ENCODE results near the gene BSND.

The BSND gene

DNA sequence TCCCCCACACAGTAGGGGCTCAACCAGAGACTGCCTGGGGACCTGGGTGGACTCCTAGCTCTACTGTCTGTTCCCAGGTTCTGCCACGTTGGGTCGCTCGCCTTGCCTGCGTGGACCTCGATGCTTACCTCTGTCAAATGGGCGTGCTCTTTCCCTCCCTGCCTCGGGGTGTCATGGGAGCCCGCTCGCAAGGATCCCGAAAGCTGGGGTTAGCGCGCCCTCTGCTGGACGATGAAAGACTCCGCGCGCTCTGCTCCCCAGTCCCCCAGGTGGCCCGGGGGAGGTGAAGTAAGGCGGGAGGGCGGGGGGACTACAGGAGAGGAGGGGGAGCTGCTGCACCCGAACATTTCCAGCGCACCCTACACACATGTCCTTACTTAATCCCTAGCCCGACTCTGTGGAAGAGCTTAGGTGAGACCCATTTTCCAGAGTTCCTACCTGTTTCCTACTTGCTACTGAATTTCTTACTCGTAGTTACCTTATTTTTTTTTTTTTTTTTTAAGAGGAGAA is 2.3 kb upstream of the BSND start:
- peaks cover 22% of the 10 kb centered on the region for H3K4me1 Mint-ChIP-seq
- peaks cover 21% of the 10 kb centered on the region for H3K27me3 Mint-ChIP-seq
- H3K27ac Mint-ChIP-seq = no peak overlapping the region
- H3K9me3 Mint-ChIP-seq = no peaks in the 10 kb centered on the region
- H3K36me3 Mint-ChIP-seq = no peaks in the 10 kb centered on the region
- peak overlapping the region; percentile 44 for H3K4me3 Mint-ChIP-seq

DNA sequence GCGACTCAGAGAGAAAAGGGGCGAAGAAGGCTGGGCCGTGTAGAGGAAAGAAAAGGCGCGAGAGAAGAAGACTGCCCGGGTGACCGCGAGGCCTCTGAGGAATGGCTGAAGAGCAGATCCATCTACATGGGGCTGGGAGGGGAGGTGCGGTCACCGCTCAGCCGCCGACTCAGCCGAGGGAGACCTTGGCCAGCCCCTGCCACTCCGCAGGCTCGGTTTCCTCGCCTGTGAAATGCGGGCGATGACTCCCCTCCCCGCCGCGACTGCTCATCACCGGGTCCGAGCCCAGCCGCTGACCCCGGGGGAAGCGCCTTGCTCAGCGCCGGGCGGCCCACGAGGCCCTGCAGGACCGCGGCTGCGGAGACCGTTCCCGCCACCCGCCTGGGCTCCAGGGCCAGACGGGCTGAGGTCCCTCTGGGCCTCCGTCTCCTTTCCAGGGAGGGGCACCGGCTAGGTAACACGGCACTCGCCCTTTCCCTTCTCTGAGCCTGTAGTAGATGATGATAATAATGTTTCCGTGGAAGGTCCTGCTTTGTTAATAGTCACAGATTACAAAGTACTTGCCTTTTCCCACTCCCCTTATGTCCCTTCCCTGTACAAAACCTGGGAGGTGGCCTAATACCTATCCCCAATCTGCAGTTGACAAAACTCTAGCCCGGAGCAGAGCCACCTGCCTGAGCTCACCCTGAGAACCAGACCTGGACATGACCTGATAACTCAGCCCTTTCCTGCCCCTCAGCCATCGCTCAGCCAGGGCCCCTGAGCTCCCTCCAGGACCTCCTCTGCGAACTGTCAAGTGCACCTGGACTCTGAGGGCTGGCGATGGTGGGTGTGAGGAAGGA is 1.6 kb upstream of the BSND start:
- Mint-ChIP-seq H3K9me3 (no peaks in the 10 kb centered on the region), H3K36me3 (no peaks in the 10 kb centered on the region), H3K27me3 (peaks cover 21% of the 10 kb centered on the region), H3K27ac (no peak overlapping the region), H3K4me1 (peaks cover 22% of the 10 kb centered on the region), H3K4me3 (peak overlapping the region; percentile 44)

DNA sequence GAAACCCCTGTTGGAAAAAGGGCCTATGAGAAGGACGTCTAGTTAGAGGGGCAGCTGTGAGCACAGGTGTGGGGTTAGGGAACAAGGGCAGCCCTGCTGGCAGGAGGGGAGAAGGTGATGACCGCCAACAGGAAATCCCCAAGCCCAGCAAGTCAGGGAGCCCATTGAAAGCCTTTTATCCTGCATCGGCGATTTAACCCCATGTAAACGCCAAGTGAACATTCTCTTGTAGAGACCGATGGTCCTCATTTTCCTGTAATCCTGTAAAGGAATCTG is 1.1 kb upstream of the BSND start:
- H3K4me3 Mint-ChIP-seq = no peak overlapping the region
- peaks cover 22% of the 10 kb centered on the region for H3K4me1 Mint-ChIP-seq

DNA sequence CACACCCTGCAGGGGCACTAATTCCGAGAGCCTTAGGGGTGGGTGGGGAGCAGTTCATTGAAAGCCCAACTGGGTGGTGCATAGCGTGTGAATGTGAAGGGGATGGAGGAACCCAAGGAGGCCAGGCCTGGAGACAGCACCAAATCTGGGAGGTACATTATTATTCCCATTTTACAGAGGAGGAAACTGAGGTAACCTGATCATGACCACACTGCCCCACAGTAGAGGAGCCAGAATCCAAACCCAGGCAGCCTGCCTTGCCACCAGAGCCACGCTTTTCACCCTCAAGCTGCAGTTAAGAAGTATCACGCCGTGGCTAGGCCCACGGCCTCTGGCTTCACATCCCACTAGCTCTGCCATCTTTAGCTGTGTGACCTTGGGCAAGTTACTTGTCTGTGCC is 633 bp upstream of the BSND start:
- no peak overlapping the region for H3K27ac Mint-ChIP-seq
- H3K4me1 Mint-ChIP-seq = peaks cover 22% of the 10 kb centered on the region
- H3K4me3 Mint-ChIP-seq = no peak overlapping the region
- peaks cover 21% of the 10 kb centered on the region for H3K27me3 Mint-ChIP-seq
- H3K36me3 Mint-ChIP-seq = no peaks in the 10 kb centered on the region
- H3K9me3 Mint-ChIP-seq = no peaks in the 10 kb centered on the region

More for the DNA sequence above, 1.1 kb upstream of the BSND start:
- H3K27me3 Mint-ChIP-seq = peaks cover 21% of the 10 kb centered on the region
- no peaks in the 10 kb centered on the region for H3K9me3 Mint-ChIP-seq
- H3K27ac Mint-ChIP-seq = no peak overlapping the region
- H3K36me3 Mint-ChIP-seq = no peaks in the 10 kb centered on the region

DNA sequence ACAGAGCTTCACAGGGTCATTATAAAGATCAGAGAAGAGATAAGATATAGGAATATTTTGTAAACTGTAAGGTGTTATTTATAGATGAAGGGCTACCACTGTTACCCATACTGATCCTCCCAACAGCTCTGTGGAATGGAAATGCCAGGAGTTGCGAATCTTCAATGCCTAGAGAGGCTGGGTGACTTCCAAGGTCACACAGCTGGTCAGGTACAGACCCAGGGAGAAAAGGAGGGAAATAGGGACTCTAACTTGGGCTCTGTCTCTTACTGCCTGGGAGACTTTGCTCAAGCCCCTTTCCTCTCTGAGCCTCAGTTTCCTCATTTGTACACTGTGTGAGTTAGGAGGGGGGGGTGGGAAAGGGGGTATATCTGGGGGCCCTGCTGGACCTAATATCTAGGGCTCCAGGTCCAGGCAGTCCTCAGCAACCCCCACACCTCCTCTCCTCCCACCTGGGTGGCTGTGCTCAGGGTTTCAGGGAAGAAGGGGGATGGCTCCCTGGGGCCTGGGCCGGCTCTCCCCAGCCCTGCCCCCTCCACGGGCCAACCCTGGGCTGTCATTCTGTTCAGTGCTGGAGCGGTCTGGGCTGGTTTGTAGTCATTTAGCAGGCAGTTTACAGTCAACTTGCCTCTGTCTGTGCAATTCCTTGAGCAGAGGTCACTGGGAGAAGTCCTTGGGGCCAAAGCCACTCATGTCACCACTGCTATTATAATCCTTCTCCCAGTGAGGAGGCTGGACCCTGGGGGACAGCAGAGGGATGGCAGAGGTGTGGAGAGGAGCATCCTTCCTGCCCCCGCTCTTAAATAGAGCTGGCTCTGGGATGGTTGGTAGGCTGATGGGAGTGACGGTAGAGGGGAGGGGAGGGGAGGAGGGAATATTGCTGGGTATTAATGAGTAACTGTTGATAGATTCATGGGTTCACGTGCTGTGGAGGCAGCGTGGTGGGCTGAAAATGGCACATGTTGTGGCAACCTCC is 1.7 kb downstream of the BSND start:
- Mint-ChIP-seq H3K4me1 (peaks cover 19% of the 10 kb centered on the region), H3K4me3 (no peak overlapping the region), H3K27ac (no peak overlapping the region), H3K27me3 (peaks cover 19% of the 10 kb centered on the region), H3K36me3 (no peaks in the 10 kb centered on the region), H3K9me3 (no peaks in the 10 kb centered on the region)

DNA sequence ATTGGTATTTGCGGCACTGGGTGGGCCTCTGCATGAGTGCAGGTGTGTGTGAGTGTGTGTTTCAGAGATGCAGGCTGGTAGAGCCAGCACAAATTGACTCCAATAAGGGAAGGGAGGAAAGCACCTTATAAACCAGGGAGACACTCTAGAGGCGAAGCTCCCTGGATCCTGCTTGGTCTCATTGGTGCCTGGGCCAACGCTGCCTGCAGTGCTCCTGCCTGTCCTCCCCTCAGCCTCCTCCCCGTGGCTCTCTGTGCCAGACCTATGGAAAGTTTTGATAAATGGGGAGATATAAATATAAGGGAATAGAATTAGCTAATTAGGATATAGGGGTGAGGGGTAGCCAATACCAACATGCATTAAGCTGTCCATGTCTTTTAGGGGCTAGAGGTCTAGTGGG is 2.6 kb downstream of the BSND start:
- Mint-ChIP-seq H3K36me3 (no peaks in the 10 kb centered on the region), H3K27me3 (peaks cover 11% of the 10 kb centered on the region), H3K9me3 (no peaks in the 10 kb centered on the region), H3K4me1 (peaks cover 9% of the 10 kb centered on the region), H3K4me3 (no peak overlapping the region), H3K27ac (no peak overlapping the region)

DNA sequence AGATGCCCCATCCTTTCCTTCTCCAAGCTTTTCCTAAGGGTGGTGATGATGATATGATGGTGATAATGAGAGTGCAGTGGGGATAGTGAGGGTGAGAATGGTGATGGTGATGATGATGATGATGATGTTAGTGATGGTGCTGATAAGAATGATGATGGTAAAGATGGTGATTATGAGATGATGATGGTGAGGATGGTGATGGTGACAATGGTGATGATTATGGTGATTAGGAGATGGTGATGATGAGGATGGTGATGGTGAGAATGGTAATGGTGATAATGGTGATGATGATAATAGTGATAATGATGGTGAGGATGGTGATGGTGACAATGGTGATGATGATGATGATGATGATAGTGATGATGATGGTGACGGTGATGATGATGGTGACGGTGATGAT is 4.0 kb downstream of the BSND start:
- Mint-ChIP-seq H3K27ac (no peak overlapping the region), H3K36me3 (no peaks in the 10 kb centered on the region), H3K9me3 (no peaks in the 10 kb centered on the region), H3K4me3 (no peak overlapping the region), H3K27me3 (peaks cover 2% of the 10 kb centered on the region), H3K4me1 (no peaks in the 10 kb centered on the region)

DNA sequence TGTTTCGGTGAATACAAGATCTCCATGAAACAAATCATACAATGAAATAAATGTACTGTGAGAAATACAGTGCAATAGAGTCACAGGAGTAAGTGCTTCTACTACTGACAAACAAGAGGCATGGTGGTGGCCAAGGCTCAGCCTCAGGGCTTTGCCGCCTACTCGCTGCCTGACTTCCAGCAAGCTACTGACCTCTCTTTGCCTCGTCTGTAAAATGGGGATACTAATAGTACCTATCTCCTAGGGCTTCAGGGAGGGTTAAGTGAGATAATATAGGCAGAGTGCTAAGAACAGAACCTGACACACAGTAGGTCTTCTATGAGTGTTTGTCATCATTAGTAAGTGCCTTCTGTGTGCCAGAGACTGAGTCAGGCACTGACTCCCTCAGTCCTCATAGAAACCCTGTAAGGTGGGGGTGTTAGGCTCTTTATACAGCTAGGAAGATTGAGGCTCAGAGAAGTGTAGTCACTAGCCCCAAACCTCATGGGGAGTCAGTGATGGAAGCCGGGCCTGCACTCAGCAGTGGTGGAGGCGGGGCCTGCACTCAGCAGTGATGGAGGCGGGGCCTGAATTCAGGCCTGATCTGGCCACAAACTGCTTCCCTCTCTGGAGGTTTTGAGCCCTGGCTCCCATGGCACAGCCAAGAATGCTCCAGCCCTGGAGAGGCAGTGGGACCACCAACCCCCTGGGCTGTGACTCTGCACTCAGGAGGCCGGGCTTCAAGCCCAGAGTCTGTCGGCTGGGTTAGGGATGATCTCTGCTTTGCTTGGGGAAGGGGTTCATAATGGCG is 6.8 kb downstream of the BSND start:
- H3K27me3 Mint-ChIP-seq = no peaks in the 10 kb centered on the region
- H3K4me3 Mint-ChIP-seq = no peak overlapping the region
- H3K36me3 Mint-ChIP-seq = no peaks in the 10 kb centered on the region
- no peak overlapping the region for H3K27ac Mint-ChIP-seq
- no peaks in the 10 kb centered on the region for H3K4me1 Mint-ChIP-seq
- H3K9me3 Mint-ChIP-seq = no peaks in the 10 kb centered on the region

DNA sequence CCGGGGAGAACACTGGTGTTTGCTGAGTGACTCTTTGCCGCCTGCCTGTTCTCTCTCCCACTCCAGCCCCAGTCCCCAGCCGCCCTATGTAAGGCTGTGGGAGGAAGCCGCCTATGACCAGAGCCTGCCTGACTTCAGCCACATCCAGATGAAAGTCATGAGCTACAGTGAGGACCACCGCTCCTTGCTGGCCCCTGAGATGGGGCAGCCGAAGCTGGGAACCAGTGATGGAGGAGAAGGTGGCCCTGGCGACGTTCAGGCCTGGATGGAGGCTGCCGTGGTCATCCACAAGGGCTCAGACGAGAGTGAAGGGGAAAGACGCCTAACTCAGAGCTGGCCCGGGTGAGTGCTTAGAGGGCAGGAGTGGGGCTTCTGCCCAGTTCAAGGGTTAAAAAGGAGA is 8.2 kb downstream of the BSND start:
- H3K9me3 Mint-ChIP-seq = no peaks in the 10 kb centered on the region
- H3K36me3 Mint-ChIP-seq = no peaks in the 10 kb centered on the region
- no peaks in the 10 kb centered on the region for H3K4me1 Mint-ChIP-seq
- H3K27ac Mint-ChIP-seq = no peak overlapping the region
- no peak overlapping the region for H3K4me3 Mint-ChIP-seq
- no peaks in the 10 kb centered on the region for H3K27me3 Mint-ChIP-seq

DNA sequence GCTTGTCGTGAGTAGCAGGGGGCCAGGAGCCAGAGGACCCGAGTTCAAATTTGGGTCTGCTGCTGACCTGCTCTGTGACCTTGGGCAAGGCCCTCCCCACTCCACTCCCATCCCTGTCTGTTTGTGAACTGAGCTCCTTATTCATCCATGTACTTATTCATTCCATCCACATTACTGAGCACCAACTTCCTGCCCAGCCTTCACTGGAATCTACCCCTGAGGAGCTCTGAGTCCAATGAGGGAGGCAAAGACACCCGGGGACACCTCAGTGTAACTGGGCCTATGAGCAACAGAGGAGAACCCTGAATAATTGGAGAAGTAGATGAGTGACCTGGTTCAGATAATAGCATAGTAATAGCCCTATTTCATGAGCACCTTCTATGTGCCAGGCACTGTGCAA is 8.9 kb downstream of the BSND start:
- H3K9me3 Mint-ChIP-seq = no peaks in the 10 kb centered on the region
- no peaks in the 10 kb centered on the region for H3K4me1 Mint-ChIP-seq
- no peak overlapping the region for H3K4me3 Mint-ChIP-seq
- H3K27me3 Mint-ChIP-seq = peaks cover 2% of the 10 kb centered on the region
- no peaks in the 10 kb centered on the region for H3K36me3 Mint-ChIP-seq
- H3K27ac Mint-ChIP-seq = no peak overlapping the region

DNA sequence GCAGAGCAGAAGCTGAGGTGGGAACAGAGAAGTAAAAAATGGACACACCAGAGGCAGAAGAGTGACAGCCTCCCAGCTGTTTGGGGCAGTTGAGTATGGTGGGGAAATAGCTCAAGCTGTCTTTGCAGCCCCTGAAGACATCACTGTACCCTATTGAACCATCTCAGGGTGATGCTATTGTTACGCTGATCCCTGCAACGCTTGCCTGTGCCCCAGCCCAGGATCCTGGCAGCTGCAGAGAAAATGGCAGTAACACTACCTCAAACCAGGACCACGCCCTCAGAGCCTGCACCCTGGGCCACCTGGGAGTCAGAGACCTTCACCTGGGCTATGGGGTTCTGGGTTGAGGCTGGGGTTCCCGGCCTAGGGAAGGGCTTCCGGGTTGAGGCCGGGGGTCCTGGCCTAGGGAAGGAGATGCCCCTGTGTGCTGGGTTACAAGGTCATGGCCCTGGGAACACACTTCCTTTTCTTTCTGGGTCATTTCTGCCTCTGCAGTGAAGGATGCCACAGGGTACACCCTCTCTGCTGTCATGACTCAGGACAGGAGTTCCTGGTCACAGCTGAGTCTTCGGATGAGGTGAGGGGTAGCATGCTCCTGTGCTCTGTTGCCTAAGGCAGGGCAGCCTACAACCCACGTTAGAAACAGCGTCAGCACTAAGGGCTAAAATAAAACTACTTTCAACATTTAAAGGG is 11.6 kb downstream of the BSND start:
- H3K27me3 Mint-ChIP-seq = peaks cover 7% of the 10 kb centered on the region

DNA sequence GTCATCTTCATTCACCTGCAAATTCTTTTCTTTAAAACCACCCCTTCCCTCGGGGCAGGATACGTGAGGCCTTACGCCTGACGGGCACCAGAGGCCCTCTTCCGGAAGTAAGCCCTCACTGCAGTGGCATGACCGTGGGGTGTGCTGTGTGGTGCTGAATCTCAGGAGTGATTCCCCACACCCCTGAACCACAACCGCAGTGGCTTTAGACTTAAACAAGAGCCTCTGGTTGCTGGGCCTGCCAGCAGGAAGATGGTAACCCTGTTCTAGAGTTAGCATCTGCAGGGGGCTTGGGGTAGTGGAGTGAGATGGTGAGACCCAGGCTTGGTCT is 12.1 kb downstream of the BSND start:
- no peaks in the 10 kb centered on the region for H3K4me1 Mint-ChIP-seq
- no peak overlapping the region for H3K27ac Mint-ChIP-seq
- H3K36me3 Mint-ChIP-seq = no peaks in the 10 kb centered on the region
- no peaks in the 10 kb centered on the region for H3K9me3 Mint-ChIP-seq
- no peak overlapping the region for H3K4me3 Mint-ChIP-seq
- peaks cover 7% of the 10 kb centered on the region for H3K27me3 Mint-ChIP-seq

More for the DNA sequence above, 11.6 kb downstream of the BSND start:
- H3K4me1 Mint-ChIP-seq = no peaks in the 10 kb centered on the region
- H3K36me3 Mint-ChIP-seq = no peaks in the 10 kb centered on the region
- no peak overlapping the region for H3K27ac Mint-ChIP-seq
- H3K4me3 Mint-ChIP-seq = no peak overlapping the region
- no peaks in the 10 kb centered on the region for H3K9me3 Mint-ChIP-seq

DNA sequence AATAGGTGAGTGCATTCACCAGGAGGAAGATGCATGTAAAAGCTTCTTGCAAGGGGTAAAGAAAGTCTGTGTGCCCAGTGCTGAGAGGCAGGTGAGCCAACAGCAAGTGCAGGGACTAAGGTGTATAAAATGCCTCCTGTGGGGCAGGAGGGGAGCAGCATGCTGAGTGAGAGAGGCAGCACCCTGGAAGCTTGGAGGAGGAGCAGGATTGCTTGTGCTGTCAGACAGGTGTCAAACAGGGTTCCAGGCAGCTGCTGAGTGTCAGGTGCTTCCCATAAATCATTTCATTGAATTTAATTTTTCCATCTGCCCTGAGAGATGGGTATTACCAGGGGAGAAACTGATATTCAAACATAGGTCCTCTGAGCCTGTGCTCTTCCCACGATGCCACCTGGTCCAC is 13.9 kb downstream of the BSND start:
- Mint-ChIP-seq H3K27ac (no peak overlapping the region), H3K4me3 (no peak overlapping the region), H3K4me1 (no peaks in the 10 kb centered on the region), H3K27me3 (peaks cover 7% of the 10 kb centered on the region), H3K9me3 (no peaks in the 10 kb centered on the region), H3K36me3 (no peaks in the 10 kb centered on the region)

DNA sequence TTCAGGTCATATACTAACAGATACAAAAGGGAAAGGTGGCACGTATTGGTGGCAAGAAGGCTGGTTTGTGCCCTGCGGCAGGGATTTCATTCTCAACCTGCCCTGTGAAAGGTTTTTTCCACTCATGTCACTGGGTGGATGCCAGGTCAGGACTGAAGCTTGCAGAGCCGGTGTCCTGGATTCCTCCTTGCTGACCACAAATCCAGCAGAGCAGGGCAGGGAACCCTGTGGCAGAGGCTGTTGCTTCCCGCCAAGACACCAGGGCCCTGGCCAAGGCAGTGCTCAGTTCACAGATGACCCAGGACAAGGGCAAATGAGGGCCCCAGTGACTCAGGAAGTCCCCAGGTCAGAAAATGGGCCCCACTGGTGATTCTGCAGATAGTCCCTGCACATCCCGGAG is 16.4 kb downstream of the BSND start:
- no peak overlapping the region for H3K4me3 Mint-ChIP-seq
- no peaks in the 10 kb centered on the region for H3K9me3 Mint-ChIP-seq
- H3K27ac Mint-ChIP-seq = no peak overlapping the region
- no peaks in the 10 kb centered on the region for H3K36me3 Mint-ChIP-seq
- no peaks in the 10 kb centered on the region for H3K4me1 Mint-ChIP-seq
- H3K27me3 Mint-ChIP-seq = peaks cover 11% of the 10 kb centered on the region
